ENCODE data around the gene GTF2A2. TPM values are rescaled to one million over a fixed set of nuclear protein-coding genes. Genes with fewer than 3 reads are reported as not detected.

GTF2A2 gene
- total RNA-seq, 1 experiment from 2014 or later: 129 TPM

DNA sequence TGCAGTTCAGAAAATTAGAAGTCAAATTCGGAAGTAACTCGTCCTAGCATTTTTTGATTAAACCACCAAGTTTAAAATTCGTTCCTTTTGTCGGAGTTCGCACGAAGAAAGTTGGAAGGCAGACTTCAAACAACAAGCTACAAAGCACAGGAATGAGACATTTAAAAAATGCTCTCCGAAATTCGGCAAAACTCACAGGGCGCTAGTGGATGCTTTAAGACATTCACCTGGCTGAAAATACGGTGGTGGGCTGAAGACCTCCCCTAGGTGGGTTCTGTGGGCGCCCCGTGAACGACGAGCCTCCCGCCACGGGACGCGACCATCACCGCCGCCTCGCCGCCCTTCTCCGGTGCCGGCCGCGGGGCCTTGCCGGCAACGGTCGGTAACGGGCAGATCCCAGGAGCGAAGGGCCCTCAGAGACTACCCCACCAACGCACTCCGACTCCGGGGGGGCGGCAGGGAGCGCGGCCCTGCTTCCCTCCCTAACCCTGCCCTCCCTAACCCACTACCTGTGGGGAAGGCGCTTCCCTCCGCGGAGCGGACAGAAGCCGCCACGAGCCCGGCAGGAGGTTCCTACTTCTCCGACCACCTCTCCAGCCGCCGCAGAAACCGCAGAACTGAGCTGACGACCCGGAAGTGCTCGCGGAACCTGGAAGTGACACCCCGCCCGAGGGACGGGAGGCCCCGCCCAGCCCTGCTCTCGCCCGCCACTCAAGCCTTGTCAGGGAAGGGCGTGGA, at the start of gene GTF2A2 (continued):
- peak; percentile 78; the same call in 1 of the 2 replicates for TF ChIP-seq FOXP1 (CRISPR knock-in tag; IDR thresholded peaks at IDR 0.05; ENCODE audit: borderline replicate concordance)
- peak; percentile 76; the same call in 1 of the 2 replicates for TF ChIP-seq ARID4B (CRISPR knock-in tag; IDR thresholded peaks at IDR 0.05; ENCODE audit: borderline replicate concordance)
- TF ChIP-seq, protein P1, sequence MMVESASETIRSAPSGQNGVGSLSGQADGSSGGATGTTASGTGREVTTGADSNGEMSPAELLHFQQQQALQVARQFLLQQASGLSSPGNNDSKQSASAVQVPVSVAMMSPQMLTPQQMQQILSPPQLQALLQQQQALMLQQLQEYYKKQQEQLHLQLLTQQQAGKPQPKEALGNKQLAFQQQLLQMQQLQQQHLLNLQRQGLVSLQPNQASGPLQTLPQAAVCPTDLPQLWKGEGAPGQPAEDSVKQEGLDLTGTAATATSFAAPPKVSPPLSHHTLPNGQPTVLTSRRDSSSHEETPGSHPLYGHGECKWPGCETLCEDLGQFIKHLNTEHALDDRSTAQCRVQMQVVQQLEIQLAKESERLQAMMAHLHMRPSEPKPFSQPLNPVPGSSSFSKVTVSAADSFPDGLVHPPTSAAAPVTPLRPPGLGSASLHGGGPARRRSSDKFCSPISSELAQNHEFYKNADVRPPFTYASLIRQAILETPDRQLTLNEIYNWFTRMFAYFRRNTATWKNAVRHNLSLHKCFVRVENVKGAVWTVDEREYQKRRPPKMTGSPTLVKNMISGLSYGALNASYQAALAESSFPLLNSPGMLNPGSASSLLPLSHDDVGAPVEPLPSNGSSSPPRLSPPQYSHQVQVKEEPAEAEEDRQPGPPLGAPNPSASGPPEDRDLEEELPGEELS (CRISPR knock-in tag; IDR thresholded peaks at IDR 0.05): 0 out of 2 replicates have a peak, but pooled peaks have one; percentile 29

DNA sequence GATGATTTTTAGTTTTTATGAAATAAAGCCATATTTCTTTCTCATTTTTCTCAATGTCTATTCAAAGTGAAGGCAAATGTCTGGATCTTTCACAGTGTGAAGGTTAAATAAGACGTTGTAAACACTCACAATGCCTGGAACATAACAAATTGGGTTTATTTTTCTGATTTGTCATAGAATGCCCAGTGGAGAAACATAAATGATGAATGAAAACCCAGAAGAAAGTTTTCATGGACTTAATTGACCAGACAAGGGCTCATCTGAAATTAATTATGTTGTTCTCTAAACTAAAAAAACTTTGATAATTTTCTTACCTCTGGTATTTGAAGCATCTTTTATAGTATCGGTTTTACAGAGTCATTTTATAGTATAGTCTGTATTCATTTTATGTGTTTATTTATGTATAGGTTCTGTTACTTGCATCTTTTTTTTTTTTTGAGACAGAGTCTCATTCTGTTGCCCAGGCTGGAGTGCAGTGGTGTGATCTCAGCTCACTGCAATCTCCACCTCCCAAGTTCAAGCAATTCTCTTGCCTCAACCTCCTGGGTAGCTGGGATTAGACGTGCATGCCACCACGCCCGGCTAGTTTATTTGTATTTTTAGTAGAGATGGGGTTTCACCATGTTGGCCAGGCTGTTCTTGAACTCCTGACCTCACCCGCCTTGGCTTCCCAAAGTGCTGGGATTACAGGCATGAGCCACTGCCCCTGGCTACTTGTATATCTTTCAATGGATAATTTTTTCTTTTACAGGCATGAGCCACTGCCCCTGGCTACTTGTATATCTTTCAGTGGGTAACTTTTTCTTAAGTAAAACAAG, 46.9 kb upstream of the GTF2A2 start:
- H3K27ac Mint-ChIP-seq: no peak overlapping the region
- peaks cover 12% of the 10 kb centered on the region for H3K9me3 Mint-ChIP-seq
- ChIA-PET POLR2A (no interaction called here), CTCF (no interaction called here)
- no peaks in the 10 kb centered on the region; the same call in 1 of the 2 replicates for H3K4me1 Mint-ChIP-seq
- 0 out of 2 replicates have a peak, but pooled peaks cover 5% of the 10 kb centered on the region for H3K27me3 Mint-ChIP-seq (ENCODE audit: low read depth)
- no peak for DNase-seq (ENCODE audit: low spot score)
- TF ChIP-seq, protein P2, sequence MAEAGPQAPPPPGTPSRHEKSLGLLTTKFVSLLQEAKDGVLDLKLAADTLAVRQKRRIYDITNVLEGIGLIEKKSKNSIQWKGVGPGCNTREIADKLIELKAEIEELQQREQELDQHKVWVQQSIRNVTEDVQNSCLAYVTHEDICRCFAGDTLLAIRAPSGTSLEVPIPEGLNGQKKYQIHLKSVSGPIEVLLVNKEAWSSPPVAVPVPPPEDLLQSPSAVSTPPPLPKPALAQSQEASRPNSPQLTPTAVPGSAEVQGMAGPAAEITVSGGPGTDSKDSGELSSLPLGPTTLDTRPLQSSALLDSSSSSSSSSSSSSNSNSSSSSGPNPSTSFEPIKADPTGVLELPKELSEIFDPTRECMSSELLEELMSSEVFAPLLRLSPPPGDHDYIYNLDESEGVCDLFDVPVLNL (CRISPR knock-in tag; IDR thresholded peaks at IDR 0.05; ENCODE audit: borderline replicate concordance, low read depth): no peak
- no peak for TF ChIP-seq GRHL2 (CRISPR knock-in tag; IDR thresholded peaks at IDR 0.05; ENCODE audit: insufficient replicate concordance, severe bottlenecking)
- no peak for ATAC-seq
- H3K36me3 Mint-ChIP-seq: no peaks in the 10 kb centered on the region
- no peak overlapping the region for H3K4me3 Mint-ChIP-seq

GRCh38 chr15:59702351-59702750, 45.0 kb upstream of the GTF2A2 start:
- Mint-ChIP-seq H3K36me3 (no peaks in the 10 kb centered on the region), H3K27me3 (ENCODE audit: low read depth) (peaks cover 3% of the 10 kb centered on the region; the same call in 1 of the 2 replicates), H3K4me3 (no peak overlapping the region), H3K4me1 (no peaks in the 10 kb centered on the region; the same call in 1 of the 2 replicates), H3K27ac (no peak overlapping the region), H3K9me3 (peaks cover 3% of the 10 kb centered on the region)
- ChIA-PET POLR2A (no interaction called here), CTCF (no interaction called here)
- no peak for DNase-seq (ENCODE audit: low spot score)
- no peak for ATAC-seq
- TF ChIP-seq ETV6 (CRISPR knock-in tag; IDR thresholded peaks at IDR 0.05): no peak
- TF ChIP-seq, protein P3, sequence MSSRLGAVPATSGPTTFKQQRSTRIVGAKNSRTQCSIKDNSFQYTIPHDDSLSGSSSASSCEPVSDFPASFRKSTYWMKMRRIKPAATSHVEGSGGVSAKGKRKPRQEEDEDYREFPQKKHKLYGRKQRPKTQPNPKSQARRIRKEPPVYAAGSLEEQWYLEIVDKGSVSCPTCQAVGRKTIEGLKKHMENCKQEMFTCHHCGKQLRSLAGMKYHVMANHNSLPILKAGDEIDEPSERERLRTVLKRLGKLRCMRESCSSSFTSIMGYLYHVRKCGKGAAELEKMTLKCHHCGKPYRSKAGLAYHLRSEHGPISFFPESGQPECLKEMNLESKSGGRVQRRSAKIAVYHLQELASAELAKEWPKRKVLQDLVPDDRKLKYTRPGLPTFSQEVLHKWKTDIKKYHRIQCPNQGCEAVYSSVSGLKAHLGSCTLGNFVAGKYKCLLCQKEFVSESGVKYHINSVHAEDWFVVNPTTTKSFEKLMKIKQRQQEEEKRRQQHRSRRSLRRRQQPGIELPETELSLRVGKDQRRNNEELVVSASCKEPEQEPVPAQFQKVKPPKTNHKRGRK (CRISPR knock-in tag; IDR thresholded peaks at IDR 0.05; ENCODE audit: borderline replicate concordance): no peak
- no peak for TF ChIP-seq SMAD4 (CRISPR knock-in tag; IDR thresholded peaks at IDR 0.05)
- no peak for TF ChIP-seq SP1 (CRISPR knock-in tag; conservative IDR thresholded peaks at IDR 0.05)
- TF ChIP-seq KAT7 (CRISPR knock-in tag; IDR thresholded peaks at IDR 0.05; ENCODE audit: borderline replicate concordance): no peak
- TF ChIP-seq USF2 (CRISPR knock-in tag; IDR thresholded peaks at IDR 0.05): no peak
- TF ChIP-seq NFE2L1 (CRISPR knock-in tag; IDR thresholded peaks at IDR 0.05): no peak
- no peak for TF ChIP-seq E2F5 (CRISPR knock-in tag; IDR thresholded peaks at IDR 0.05)
- TF ChIP-seq OVOL2 (CRISPR knock-in tag; IDR thresholded peaks at IDR 0.05; ENCODE audit: borderline replicate concordance): no peak
- TF ChIP-seq ZNF396 (CRISPR knock-in tag; IDR thresholded peaks at IDR 0.05; ENCODE audit: borderline replicate concordance): no peak
- TF ChIP-seq CDX4 (CRISPR knock-in tag; IDR thresholded peaks at IDR 0.05; ENCODE audit: borderline replicate concordance): no peak
- TF ChIP-seq ELF4 (CRISPR knock-in tag; IDR thresholded peaks at IDR 0.05; ENCODE audit: low read depth): no peak
- TF ChIP-seq FOXP1 (CRISPR knock-in tag; IDR thresholded peaks at IDR 0.05; ENCODE audit: borderline replicate concordance): no peak
- TF ChIP-seq GRHL2 (CRISPR knock-in tag; IDR thresholded peaks at IDR 0.05; ENCODE audit: insufficient replicate concordance, severe bottlenecking): no peak

Data from WTC11 (cell line).